IMR-90 (cell line): Measurements from ENCODE around the gene RCBTB2. TPM values are rescaled to one million over a fixed set of nuclear protein-coding genes. Genes with fewer than 3 reads are reported as not detected.

Source experiments
- ATAC-seq: fragments of 200-7000 bp; cut with Tn5 transposase; 2 replicates; pipeline ENCODE4 v1.9.1; 2020; ENCODE audit warnings: low read depth, mild to moderate bottlenecking, moderate library complexity
- BruUV-seq: library from RNA; stranded (reverse); fragments of 400-500 nt; replicated peaks from 2 replicates; lab custom pipeline; 2021; lab: Mats Ljungman, UMichigan
- CTCF ChIA-PET: fragments of 300-600 bp; formaldehyde crosslinking; extraction: SDS; loops from one replicate; lab custom pipeline; 2021; ENCODE audit warnings: antibody characterized with exemption; lab: Yijun Ruan, JAX
- POLR2A ChIA-PET: fragments of 300-600 bp; sonication (Branson Sonifier 250); formaldehyde crosslinking; loops from one replicate; lab custom pipeline; 2022; ENCODE audit warnings: antibody characterized with exemption; ENCODE audit not compliant: unreplicated experiment; lab: Charles Lee
- DNase-seq: peaks from one replicate; pipeline ENCODE4 v3.0.0; 2013
- H2AFZ ChIP-seq: replicated peaks from 2 replicates; pipeline ENCODE3; 2013; ENCODE audit warnings: low read length, mild to moderate bottlenecking; ENCODE audit not compliant: poor library complexity
- H2AK5ac ChIP-seq: 2 replicates; pipeline ENCODE4 v1.6.1; 2013; ENCODE audit warnings: low read depth, low read length, inconsistent platforms
- H2AK9ac ChIP-seq: replicated peaks from 2 replicates; pipeline ENCODE3; 2013; ENCODE audit warnings: mild to moderate bottlenecking, low read depth, low read length, moderate library complexity; ENCODE audit not compliant: poor library complexity
- H2BK120ac ChIP-seq: 2 replicates; pipeline ENCODE4 v1.6.1; 2013; ENCODE audit warnings: low read depth, low read length, inconsistent platforms
- H2BK15ac ChIP-seq: 3 replicates; pipeline ENCODE4 v1.6.1; 2013; ENCODE audit warnings: low read depth, low read length, inconsistent platforms
- H2BK20ac ChIP-seq: 2 replicates; pipeline ENCODE4 v1.6.1; 2013; ENCODE audit warnings: low read depth, mild to moderate bottlenecking, inconsistent platforms, low read length, moderate library complexity
- H2BK5ac ChIP-seq: 2 replicates; pipeline ENCODE4 v1.6.1; 2013; ENCODE audit warnings: mild to moderate bottlenecking, low read depth, low read length, inconsistent platforms; ENCODE audit not compliant: poor library complexity, severe bottlenecking
- H3K14ac ChIP-seq: replicated peaks from 2 replicates; pipeline ENCODE4 v1.6.1; 2013; ENCODE audit warnings: low read depth, low read length, inconsistent platforms
- H3K18ac ChIP-seq: 2 replicates; pipeline ENCODE4 v1.6.1; 2013; ENCODE audit warnings: low read depth, low read length, control low read depth
- H3K23ac ChIP-seq: 2 replicates; pipeline ENCODE4 v1.6.1; 2013; ENCODE audit warnings: low read depth, low read length, inconsistent platforms
- H3K27ac ChIP-seq: 2 replicates; pipeline ENCODE4 v1.5.1; 2013; ENCODE audit warnings: mild to moderate bottlenecking, control low read depth, low read length; ENCODE audit not compliant: insufficient read depth
- H3K27me3 ChIP-seq: 2 replicates; pipeline ENCODE4 v1.6.1; 2013; ENCODE audit warnings: low read length; ENCODE audit not compliant: control insufficient read depth, insufficient read depth
- H3K36me3 ChIP-seq: 2 replicates; pipeline ENCODE4 v1.6.1; 2013; ENCODE audit warnings: low read length, mixed read lengths; ENCODE audit not compliant: control insufficient read depth, insufficient read depth
- H3K4ac ChIP-seq: 2 replicates; pipeline ENCODE4 v1.6.1; 2013; ENCODE audit warnings: low read depth, low read length, inconsistent platforms
- H3K4me1 ChIP-seq: 2 replicates; pipeline ENCODE4 v1.6.1; 2013; ENCODE audit warnings: low read length, mixed read lengths; ENCODE audit not compliant: control insufficient read depth, insufficient read depth
- H3K4me2 ChIP-seq: 2 replicates; pipeline ENCODE4 v1.6.1; 2013; ENCODE audit warnings: low read depth, mild to moderate bottlenecking, control low read depth, low read length, moderate library complexity
- H3K4me3 ChIP-seq: 2 replicates; pipeline ENCODE4 v1.5.1; 2013; ENCODE audit warnings: low read depth, mild to moderate bottlenecking, control low read depth, low read length, moderate library complexity; ENCODE audit not compliant: insufficient read depth
- H3K56ac ChIP-seq: 2 replicates; pipeline ENCODE4 v1.6.1; 2013; ENCODE audit warnings: low read length, inconsistent platforms; ENCODE audit not compliant: insufficient read depth; ENCODE audit errors: extremely low read depth
- H3K79me1 ChIP-seq, 2 experiments: 2 replicates each; pipeline ENCODE4 v1.6.1; 2013; ENCODE audit warnings: low read length in 2 of 2, inconsistent platforms in 1 of 2, low read depth in 1 of 2
- H3K9ac ChIP-seq: 2 replicates; pipeline ENCODE4 v1.6.1; 2013; ENCODE audit warnings: low read depth, low read length, control low read depth
- H3K9me1 ChIP-seq: 2 replicates; pipeline ENCODE4 v1.6.1; 2013; ENCODE audit warnings: low read length, inconsistent platforms; ENCODE audit not compliant: insufficient read depth
- H3K9me3 ChIP-seq: 2 replicates; pipeline ENCODE4 v1.6.1; 2013; ENCODE audit warnings: low read length; ENCODE audit not compliant: control insufficient read depth, insufficient read depth
- H4K20me1 ChIP-seq: 2 replicates; pipeline ENCODE4 v1.6.1; 2013; ENCODE audit warnings: low read length, inconsistent platforms; ENCODE audit not compliant: insufficient read depth
- H4K5ac ChIP-seq: 2 replicates; pipeline ENCODE4 v1.6.1; 2013; ENCODE audit warnings: mild to moderate bottlenecking, low read depth, low read length, control low read depth
- H4K8ac ChIP-seq, 2 experiments: 2 replicates each; pipeline ENCODE4 v1.6.1; 2013; ENCODE audit warnings: low read depth in 2 of 2, low read length in 2 of 2, control low read depth in 1 of 2, inconsistent platforms in 1 of 2
- H4K91ac ChIP-seq: 2 replicates; pipeline ENCODE4 v1.6.1; 2013; ENCODE audit warnings: low read depth, low read length, inconsistent platforms; ENCODE audit not compliant: insufficient read depth
- CEBPB ChIP-seq: IDR thresholded peaks from 2 replicates; pipeline ENCODE4 v1.6.1; 2012; ENCODE audit warnings: low read depth, low read length, improper control_type of control experiment
- CHD1 ChIP-seq: IDR thresholded peaks from 2 replicates; pipeline ENCODE4 v1.6.1; 2012; ENCODE audit warnings: low read depth, low read length, improper control_type of control experiment
- CTCF ChIP-seq: conservative IDR thresholded peaks from 2 replicates; pipeline ENCODE4 v1.5.1; 2012; ENCODE audit warnings: mild to moderate bottlenecking, low read depth, low read length, improper control_type of control experiment
- ELK1 ChIP-seq: fragments of 150-350 bp; IDR thresholded peaks from 2 replicates; pipeline ENCODE4 v1.6.1; 2016; ENCODE audit warnings: low read depth, mild to moderate bottlenecking, low read length, moderate library complexity, borderline replicate concordance
- FOS ChIP-seq: fragments of 150-350 bp; IDR thresholded peaks from 2 replicates; pipeline ENCODE4 v1.6.1; 2016; ENCODE audit warnings: low read depth, low read length
- MAFK ChIP-seq: IDR thresholded peaks from 2 replicates; pipeline ENCODE4 v1.6.1; 2012; ENCODE audit warnings: low read depth, low read length, improper control_type of control experiment
- MAZ ChIP-seq: IDR thresholded peaks from 2 replicates; pipeline ENCODE4 v1.6.1; 2012; ENCODE audit warnings: low read depth, mild to moderate bottlenecking, low read length, improper control_type of control experiment, moderate library complexity, borderline replicate concordance
- MXI1 ChIP-seq: IDR thresholded peaks from 2 replicates; pipeline ENCODE4 v1.6.1; 2012; ENCODE audit warnings: low read depth, mild to moderate bottlenecking, low read length, moderate library complexity, borderline replicate concordance
- NFE2L2 ChIP-seq: fragments of 150-350 bp; IDR thresholded peaks from 2 replicates; pipeline ENCODE4 v1.6.1; 2016; ENCODE audit warnings: low read depth, mild to moderate bottlenecking, low read length
- POLR2A ChIP-seq: IDR thresholded peaks from 2 replicates; pipeline ENCODE4 v1.6.1; 2012; ENCODE audit warnings: mild to moderate bottlenecking, low read depth, low read length
- RAD21 ChIP-seq: IDR thresholded peaks from 2 replicates; pipeline ENCODE4 v1.6.1; 2012; ENCODE audit warnings: low read length, improper control_type of control experiment
- SMC3 ChIP-seq: fragments of 150-350 bp; IDR thresholded peaks from 2 replicates; pipeline ENCODE4 v1.6.1; 2016; ENCODE audit warnings: low read depth, mild to moderate bottlenecking, antibody characterized with exemption, low read length, moderate library complexity
- WGBS, 2 experiments: methylation state at CpG; one replicate each; pipeline versions ENCODE4 v1.1.5 to v1.1.7; 2013; ENCODE audit warnings: missing lambda C conversion rate in 2 of 2; ENCODE audit not compliant: insufficient read length in 1 of 2; ENCODE audit errors: extremely low coverage in 2 of 2; 5-methylcytosine and 5-hydroxymethylcytosine counted together
- dilution Hi-C: fragments of 300-500 bp; cut with HindIII; formaldehyde crosslinking; loops from one replicate; pipeline ENCODE4 v1.14.3; 2018; ENCODE audit warnings: low sequenced_read_pairs; ENCODE audit not compliant: unreplicated experiment
- in situ Hi-C: fragments of 300-500 bp; cut with MboI; formaldehyde crosslinking; loops from 3 replicates; pipeline ENCODE4 v1.14.3; 2019; ENCODE audit warnings: low sequenced_read_pairs, inconsistent platforms, mixed read lengths
- intact Hi-C: fragments of 100-400 bp; cut with micrococcal nuclease; formaldehyde crosslinking; loops from 2 replicates; pipeline ENCODE4 v1.10.0; 2022
- polyA plus RNA-seq, 3 experiments: library from polyadenylated mRNA; depleted of rRNA; stranded (reverse); fragments of >200 nt; gene quantifications; 2 replicates each; pipeline ENCODE4 v1.2.3, GENCODE V29; 2012; ENCODE audit warnings: low replicate concordance in 1 of 3
- total RNA-seq: library from RNA; depleted of rRNA; stranded (reverse); fragments of >200 nt; gene quantifications from 2 replicates; pipeline ENCODE4 v1.2.3, GENCODE V29; 2012

Gene RCBTB2
- total and polyA plus RNA-seq, 2 of the 4 experiments (the other 2 are of a cell fraction): 4.0 to 5.2 TPM

DNA sequence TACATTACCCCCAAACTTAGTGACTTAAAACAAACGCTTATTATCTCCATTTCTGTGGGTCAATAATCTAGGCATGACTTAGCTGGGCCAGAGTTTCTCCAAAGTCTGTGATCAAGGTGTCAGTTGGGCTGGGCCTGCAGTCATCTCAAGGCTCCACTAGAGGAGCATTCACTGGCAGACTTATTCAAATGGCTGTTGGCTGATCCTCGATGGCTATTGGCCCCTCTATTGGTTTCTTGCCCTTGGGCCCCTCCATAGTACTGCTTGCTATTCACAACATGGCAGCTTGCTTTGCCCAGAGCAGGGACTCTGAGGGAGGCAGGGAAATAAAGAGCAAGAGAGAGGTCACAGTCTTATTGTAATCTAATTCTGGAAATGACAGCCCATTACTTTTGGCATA is 57.6 kb downstream of the RCBTB2 start:
- Histone ChIP-seq H3K27me3 (no peaks in the 10 kb centered on the region), H3K4me3 (no peak overlapping the region), H2BK20ac (no peak overlapping the region), H3K9me1 (no peaks in the 10 kb centered on the region), H3K36me3 (peaks cover 7% of the 10 kb centered on the region), H4K5ac (no peak overlapping the region), H3K4ac (no peak overlapping the region), H3K27ac (no peak overlapping the region), H2BK15ac (no peak overlapping the region), H2AK5ac (no peak overlapping the region), H4K8ac (no peak overlapping the region), H3K14ac (no peak overlapping the region), H3K23ac (no peak overlapping the region), H3K79me1 (no peaks in the 10 kb centered on the region), H2AK9ac (no peak overlapping the region), H3K56ac (no peak overlapping the region), H2BK120ac (no peak overlapping the region), H4K20me1 (no peaks in the 10 kb centered on the region), H3K18ac (no peak overlapping the region), H3K9ac (no peak overlapping the region), H4K91ac (no peak overlapping the region), H2AFZ (no peak overlapping the region), H2BK5ac (no peak overlapping the region), H3K9me3 (no peaks in the 10 kb centered on the region), H3K4me1 (peaks cover 3% of the 10 kb centered on the region), H3K4me2 (no peak overlapping the region)
- POLR2A ChIA-PET: no interaction called here
- intact Hi-C loops (no loop called here), dilution Hi-C loops (no loop called here), in situ Hi-C loops (no loop called here)
- CTCF ChIA-PET: no interaction called here
- TF ChIP-seq CTCF (no peak), MAZ (no peak), CHD1 (no peak), MAFK (no peak), MXI1 (no peak), POLR2A (no peak), ELK1 (no peak), RAD21 (no peak), SMC3 (no peak), FOS (no peak), NFE2L2 (no peak), CEBPB (no peak)
- WGBS, 2 experiments: no CpG with 5 or more reads among the region's 2 CpGs
- DNase-seq (no peak), ATAC-seq (no peak)
- BruUV-seq: no TSS peak
